ENCODE measurements around the gene APBA1.

Gene APBA1

GRCh38 chr9:69389437-69389995 lies 282.7 kb downstream of the APBA1 start:
- H3K9me3 ChIP-seq (ENCODE audit: control insufficient read depth in 1 of 2, low read length in 2 of 2) = no peaks in the 10 kb centered on the region
- H3K4me3 ChIP-seq (ENCODE audit: low read depth in 1 of 2, low read length in 2 of 2) = no peak overlapping the region
- H3K4me1 ChIP-seq (ENCODE audit: control insufficient read depth in 1 of 2, insufficient read depth in 2 of 2, low read length in 2 of 2) = peaks cover 0 to 25% of the 10 kb centered on the region in 2 donors
- H3K27ac ChIP-seq (ENCODE audit: low read length) = no peak overlapping the region
- H3K27me3 ChIP-seq (ENCODE audit: low read depth, low read length) = no peaks in the 10 kb centered on the region
- peaks cover 7 to 17% of the 10 kb centered on the region in 2 donors for H3K36me3 ChIP-seq (ENCODE audit: control insufficient read depth in 1 of 2, insufficient read depth in 2 of 2, low read length in 2 of 2)

- Histone ChIP-seq H3K4me3 (ENCODE audit: low read depth in 1 of 2, low read length in 2 of 2) (no peak overlapping the region), H3K4me1 (ENCODE audit: control insufficient read depth in 1 of 2, insufficient read depth in 2 of 2, low read length in 2 of 2) (peaks cover 0 to 25% of the 10 kb centered on the region in 2 donors), H3K27ac (ENCODE audit: low read length) (no peak overlapping the region), H3K27me3 (ENCODE audit: low read depth, low read length) (no peaks in the 10 kb centered on the region), H3K36me3 (ENCODE audit: control insufficient read depth in 1 of 2, insufficient read depth in 2 of 2, low read length in 2 of 2) (peaks cover 7 to 13% of the 10 kb centered on the region in 2 donors), H3K9me3 (ENCODE audit: control insufficient read depth in 1 of 2, low read length in 2 of 2) (no peaks in the 10 kb centered on the region)
These were observed 283.6 kb downstream of the APBA1 start for GRCh38 chr9:69388596-69388995.

- no peak overlapping the region for H3K4me3 ChIP-seq (ENCODE audit: low read depth in 1 of 2, low read length in 2 of 2)
These were observed 285.5 kb downstream of the APBA1 start for GRCh38 chr9:69386651-69387050.

GRCh38 chr9:69385581-69386033 lies 286.6 kb downstream of the APBA1 start:
- no peaks in the 10 kb centered on the region for H3K9me3 ChIP-seq (ENCODE audit: control insufficient read depth in 1 of 2, low read length in 2 of 2)
- no peak overlapping the region for H3K4me3 ChIP-seq (ENCODE audit: low read depth in 1 of 2, low read length in 2 of 2)
- no peaks in the 10 kb centered on the region for H3K4me1 ChIP-seq (ENCODE audit: control insufficient read depth in 1 of 2, insufficient read depth in 2 of 2, low read length in 2 of 2)
- H3K36me3 ChIP-seq (ENCODE audit: control insufficient read depth in 1 of 2, insufficient read depth in 2 of 2, low read length in 2 of 2) = peaks cover 7 to 12% of the 10 kb centered on the region in 2 donors
- H3K27me3 ChIP-seq (ENCODE audit: low read depth, low read length) = no peaks in the 10 kb centered on the region
- no peak overlapping the region for H3K27ac ChIP-seq (ENCODE audit: low read length)

More at GRCh38 chr9:69386651-69387050, 285.5 kb downstream of the APBA1 start:
- Histone ChIP-seq H3K27ac (ENCODE audit: low read length) (no peak overlapping the region), H3K4me1 (ENCODE audit: control insufficient read depth in 1 of 2, insufficient read depth in 2 of 2, low read length in 2 of 2) (peaks cover 0 to 9% of the 10 kb centered on the region in 2 donors), H3K27me3 (ENCODE audit: low read depth, low read length) (no peaks in the 10 kb centered on the region), H3K9me3 (ENCODE audit: control insufficient read depth in 1 of 2, low read length in 2 of 2) (no peaks in the 10 kb centered on the region), H3K36me3 (ENCODE audit: control insufficient read depth in 1 of 2, insufficient read depth in 2 of 2, low read length in 2 of 2) (peaks cover 7 to 12% of the 10 kb centered on the region in 2 donors)

- H3K9me3 ChIP-seq (ENCODE audit: control insufficient read depth in 1 of 2, low read length in 2 of 2) = no peaks in the 10 kb centered on the region
- H3K4me1 ChIP-seq (ENCODE audit: control insufficient read depth in 1 of 2, insufficient read depth in 2 of 2, low read length in 2 of 2) = peaks cover 4 to 9% of the 10 kb centered on the region in 2 donors
- no peaks in the 10 kb centered on the region for H3K27me3 ChIP-seq (ENCODE audit: low read depth, low read length)
- peaks cover 0 to 8% of the 10 kb centered on the region in 2 donors for H3K36me3 ChIP-seq (ENCODE audit: control insufficient read depth in 1 of 2, insufficient read depth in 2 of 2, low read length in 2 of 2)
- no peak overlapping the region for H3K4me3 ChIP-seq (ENCODE audit: low read depth in 1 of 2, low read length in 2 of 2)
- no peak overlapping the region for H3K27ac ChIP-seq (ENCODE audit: low read length)
These were observed 290.0 kb downstream of the APBA1 start for GRCh38 chr9:69382135-69382534.

DNA sequence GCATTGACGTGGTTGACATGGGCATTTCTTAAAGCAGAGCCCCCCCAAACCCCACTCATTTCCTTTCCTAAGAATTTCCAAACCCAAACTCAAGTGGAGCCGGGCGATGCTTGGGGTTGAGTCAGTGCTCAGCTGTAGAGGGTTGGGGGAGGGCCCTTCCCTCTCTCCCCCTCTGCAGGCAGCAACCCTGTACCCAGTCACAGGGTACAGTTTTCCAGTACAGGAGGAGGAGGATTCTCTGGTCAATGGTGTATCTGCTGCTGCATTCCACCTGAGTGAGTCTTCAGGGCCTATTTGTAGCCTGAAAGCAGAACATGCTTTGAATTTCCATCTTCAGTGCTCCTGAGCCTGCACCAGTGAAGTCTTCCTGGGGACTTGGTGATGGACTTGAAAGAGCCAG lies 291.4 kb downstream of the APBA1 start:
- no peak overlapping the region for H3K4me3 ChIP-seq (ENCODE audit: low read depth in 1 of 2, low read length in 2 of 2)

GRCh38 chr9:69380301-69380700 lies 291.9 kb downstream of the APBA1 start:
- Histone ChIP-seq H3K4me1 (ENCODE audit: control insufficient read depth in 1 of 2, insufficient read depth in 2 of 2, low read length in 2 of 2) (peaks cover 7 to 22% of the 10 kb centered on the region in 2 donors), H3K9me3 (ENCODE audit: control insufficient read depth in 1 of 2, low read length in 2 of 2) (no peaks in the 10 kb centered on the region), H3K4me3 (ENCODE audit: low read depth in 1 of 2, low read length in 2 of 2) (no peak overlapping the region), H3K36me3 (ENCODE audit: control insufficient read depth in 1 of 2, insufficient read depth in 2 of 2, low read length in 2 of 2) (peaks cover 0 to 3% of the 10 kb centered on the region in 2 donors), H3K27ac (ENCODE audit: low read length) (no peak overlapping the region), H3K27me3 (ENCODE audit: low read depth, low read length) (no peaks in the 10 kb centered on the region)

More for the DNA sequence above, 291.4 kb downstream of the APBA1 start:
- Histone ChIP-seq H3K27me3 (ENCODE audit: low read depth, low read length) (no peaks in the 10 kb centered on the region), H3K27ac (ENCODE audit: low read length) (no peak overlapping the region), H3K4me1 (ENCODE audit: control insufficient read depth in 1 of 2, insufficient read depth in 2 of 2, low read length in 2 of 2) (peaks cover 7 to 21% of the 10 kb centered on the region in 2 donors), H3K9me3 (ENCODE audit: control insufficient read depth in 1 of 2, low read length in 2 of 2) (no peaks in the 10 kb centered on the region), H3K36me3 (ENCODE audit: control insufficient read depth in 1 of 2, insufficient read depth in 2 of 2, low read length in 2 of 2) (peaks cover 0 to 3% of the 10 kb centered on the region in 2 donors)

GRCh38 chr9:69379270-69379982 lies 292.7 kb downstream of the APBA1 start:
- Histone ChIP-seq H3K4me3 (ENCODE audit: low read depth in 1 of 2, low read length in 2 of 2) (no peak overlapping the region), H3K4me1 (ENCODE audit: control insufficient read depth in 1 of 2, insufficient read depth in 2 of 2, low read length in 2 of 2) (peaks cover 7 to 22% of the 10 kb centered on the region in 2 donors), H3K27ac (ENCODE audit: low read length) (no peak overlapping the region), H3K36me3 (ENCODE audit: control insufficient read depth in 1 of 2, insufficient read depth in 2 of 2, low read length in 2 of 2) (no peaks in the 10 kb centered on the region), H3K9me3 (ENCODE audit: control insufficient read depth in 1 of 2, low read length in 2 of 2) (no peaks in the 10 kb centered on the region), H3K27me3 (ENCODE audit: low read depth, low read length) (no peaks in the 10 kb centered on the region)

- Histone ChIP-seq H3K36me3 (ENCODE audit: control insufficient read depth in 1 of 2, insufficient read depth in 2 of 2, low read length in 2 of 2) (no peaks in the 10 kb centered on the region), H3K27ac (ENCODE audit: low read length) (no peak overlapping the region), H3K4me1 (ENCODE audit: control insufficient read depth in 1 of 2, insufficient read depth in 2 of 2, low read length in 2 of 2) (peaks cover 7 to 22% of the 10 kb centered on the region in 2 donors), H3K4me3 (ENCODE audit: low read depth in 1 of 2, low read length in 2 of 2) (no peak overlapping the region), H3K27me3 (ENCODE audit: low read depth, low read length) (no peaks in the 10 kb centered on the region), H3K9me3 (ENCODE audit: control insufficient read depth in 1 of 2, low read length in 2 of 2) (no peaks in the 10 kb centered on the region)
These were observed 294.2 kb downstream of the APBA1 start for GRCh38 chr9:69377981-69378380.

Data from muscle layer of duodenum (tissue), 2 donors.